ENCODE results near the gene ABI3.

ABI3 gene

GRCh38 chr17:49226771-49227435 lies 16.4 kb downstream of the ABI3 start:
- DNase-seq, result no peak

- DNase-seq, result peak; percentile 89
Measured at GRCh38 chr17:49227436-49228261, 17.1 kb downstream of the ABI3 start.

GRCh38 chr17:49229076-49229804 lies 18.7 kb downstream of the ABI3 start:
- DNase-seq, result no peak

DNA sequence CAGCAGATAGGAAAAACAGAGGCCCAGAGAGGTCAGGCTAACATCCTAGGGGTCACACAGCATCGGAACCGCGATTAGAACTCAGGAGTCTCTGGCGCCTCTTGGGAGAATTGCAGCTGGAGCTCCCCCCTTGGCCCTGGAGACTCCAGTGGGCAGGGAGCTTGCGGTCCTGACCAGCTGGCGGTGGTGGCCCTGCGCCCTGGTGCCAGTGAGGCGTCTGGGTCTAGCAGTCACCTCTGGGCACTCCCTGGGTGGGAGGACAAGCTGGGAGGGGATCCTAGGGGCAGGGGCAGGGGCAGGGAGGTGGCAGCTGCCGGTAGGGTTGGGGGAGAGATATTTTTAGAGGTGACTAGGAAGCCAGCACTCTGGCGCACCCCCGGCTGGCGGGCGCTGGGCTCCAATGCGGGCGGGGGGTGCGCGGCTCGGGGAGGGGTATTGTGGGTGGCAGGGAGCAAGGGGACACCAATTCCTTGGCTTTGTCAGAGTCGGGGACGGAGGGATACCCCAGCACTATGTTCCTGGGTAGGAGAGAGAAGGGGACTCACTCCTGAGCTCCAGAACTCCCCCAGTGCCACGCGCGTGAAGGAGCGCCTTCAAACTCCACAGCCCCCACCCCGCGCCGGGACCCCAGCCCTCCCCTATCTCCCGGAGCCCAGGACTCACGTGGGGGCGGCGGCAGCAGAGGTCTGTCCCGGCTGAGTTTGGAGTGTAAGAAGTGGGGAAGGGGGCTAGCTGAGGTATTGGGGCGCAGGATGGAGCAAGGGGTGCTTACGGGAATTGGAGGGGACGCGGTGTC lies 19.5 kb downstream of the ABI3 start:
- no peak for DNase-seq

- DNase-seq, result peak; percentile 91
Measured at GRCh38 chr17:49230636-49231562, 20.4 kb downstream of the ABI3 start, which contains the start of gene PHOSPHO1. PHOSPHO1 (minus strand) TSS chr17:49230787; CDS start chr17:49226691, 4,096 bp downstream.

- no peak for DNase-seq
Measured at GRCh38 chr17:49231563-49231894, 21.0 kb downstream of the ABI3 start.

GRCh38 chr17:49234509-49235080 lies 24.1 kb downstream of the ABI3 start:
- no peak for DNase-seq

DNA sequence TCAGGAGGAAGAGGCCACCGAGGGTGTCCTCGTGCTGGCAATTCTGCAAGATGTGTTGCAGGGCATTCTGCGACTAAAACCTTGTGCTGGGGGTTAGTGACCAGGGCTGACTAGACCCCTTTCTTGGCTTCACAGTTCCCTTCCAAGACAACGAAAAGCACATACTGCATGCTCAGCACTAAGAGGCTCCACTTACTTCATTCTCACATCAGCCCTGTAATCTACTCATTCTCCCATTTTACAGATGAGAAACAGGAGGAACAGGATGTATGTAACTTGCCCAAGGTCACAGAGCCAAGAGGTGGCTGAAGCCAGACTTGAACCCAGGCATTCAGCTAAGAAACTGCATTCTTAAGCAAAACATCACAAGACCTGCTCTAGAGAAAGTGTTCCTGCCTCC lies 25.4 kb downstream of the ABI3 start:
- no peak for DNase-seq

DNA sequence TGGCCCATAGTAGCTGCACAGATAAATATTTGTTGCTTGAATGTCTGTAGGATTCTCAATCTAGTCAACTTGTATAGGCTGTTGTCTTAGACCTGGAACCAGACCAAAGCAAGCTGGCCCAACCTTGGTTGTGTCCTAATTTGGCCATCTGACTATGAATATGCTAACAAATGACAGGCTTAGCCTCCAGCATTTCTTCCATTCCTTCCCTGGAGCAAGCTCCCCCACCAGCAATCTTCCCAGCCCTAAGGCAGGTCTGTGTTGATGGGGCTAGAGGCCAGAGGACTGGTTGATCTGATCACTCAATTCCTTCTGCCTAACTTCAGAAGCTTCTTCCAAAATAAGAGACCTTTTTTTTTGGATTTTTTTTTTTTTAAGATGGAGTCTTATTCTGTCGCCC lies 29.5 kb downstream of the ABI3 start:
- no peak for DNase-seq

DNA sequence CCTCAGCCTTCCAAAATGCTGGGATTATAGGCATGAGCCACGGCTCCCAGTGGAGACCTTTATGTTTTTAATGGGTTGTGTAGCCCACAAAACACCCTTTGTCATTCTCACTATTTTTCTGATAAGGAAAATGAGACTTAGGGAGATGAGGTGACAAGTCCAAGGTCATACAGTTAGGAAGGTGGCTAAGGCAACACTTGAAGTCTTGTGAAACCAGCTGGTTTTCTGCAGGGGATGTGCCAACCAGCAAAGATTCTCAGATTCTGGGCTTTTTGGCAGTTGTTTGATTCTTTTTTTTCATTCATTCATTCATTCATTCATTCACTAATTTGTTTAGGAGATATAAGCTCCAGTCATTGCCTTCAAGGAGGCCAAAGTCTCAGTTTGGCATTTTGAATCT lies 30.1 kb downstream of the ABI3 start:
- DNase-seq, result no peak

- DNase-seq, result no peak
Measured at GRCh38 chr17:49241040-49241439, 30.5 kb downstream of the ABI3 start.

- DNase-seq, result no peak
Measured at GRCh38 chr17:49241692-49242397, 31.3 kb downstream of the ABI3 start.

- no peak for DNase-seq
Measured at GRCh38 chr17:49242813-49243212, 32.3 kb downstream of the ABI3 start.

- no peak for DNase-seq
Measured at GRCh38 chr17:49244839-49245238, 34.3 kb downstream of the ABI3 start.

- DNase-seq, result no peak
Measured at GRCh38 chr17:49247944-49248343, 37.4 kb downstream of the ABI3 start.

GRCh38 chr17:49249292-49249794 lies 38.8 kb downstream of the ABI3 start:
- DNase-seq, result no peak

DNA sequence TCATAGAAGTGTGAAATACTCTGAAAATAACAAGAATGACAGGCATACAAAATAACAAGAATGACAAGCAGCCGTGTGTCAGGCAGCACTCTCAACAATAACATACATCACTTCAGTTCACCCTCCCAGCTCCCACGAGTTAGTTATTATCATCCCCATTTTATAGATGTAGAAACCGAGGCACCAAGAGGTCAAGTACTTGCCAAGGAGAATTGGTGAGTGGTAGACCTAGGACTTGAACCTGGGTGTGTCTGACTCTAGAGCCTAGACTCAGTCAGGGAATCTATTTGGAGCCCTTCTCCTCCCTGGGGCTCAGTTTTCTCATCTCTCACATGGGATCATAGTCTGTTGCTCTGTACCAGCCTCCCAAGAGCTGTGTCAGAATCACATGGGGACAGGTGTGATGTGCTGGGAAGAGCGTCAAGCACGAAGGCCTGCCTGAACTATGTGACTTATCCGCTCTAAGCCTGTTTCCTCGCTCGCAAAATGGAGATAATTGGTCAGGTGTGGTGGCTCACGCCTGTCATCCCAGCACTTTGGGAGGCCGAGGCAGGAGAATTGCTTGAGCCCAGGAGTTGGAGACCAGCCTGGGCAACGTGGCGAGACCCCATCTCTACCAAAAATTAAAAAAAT lies 39.5 kb downstream of the ABI3 start:
- DNase-seq, result no peak

DNA sequence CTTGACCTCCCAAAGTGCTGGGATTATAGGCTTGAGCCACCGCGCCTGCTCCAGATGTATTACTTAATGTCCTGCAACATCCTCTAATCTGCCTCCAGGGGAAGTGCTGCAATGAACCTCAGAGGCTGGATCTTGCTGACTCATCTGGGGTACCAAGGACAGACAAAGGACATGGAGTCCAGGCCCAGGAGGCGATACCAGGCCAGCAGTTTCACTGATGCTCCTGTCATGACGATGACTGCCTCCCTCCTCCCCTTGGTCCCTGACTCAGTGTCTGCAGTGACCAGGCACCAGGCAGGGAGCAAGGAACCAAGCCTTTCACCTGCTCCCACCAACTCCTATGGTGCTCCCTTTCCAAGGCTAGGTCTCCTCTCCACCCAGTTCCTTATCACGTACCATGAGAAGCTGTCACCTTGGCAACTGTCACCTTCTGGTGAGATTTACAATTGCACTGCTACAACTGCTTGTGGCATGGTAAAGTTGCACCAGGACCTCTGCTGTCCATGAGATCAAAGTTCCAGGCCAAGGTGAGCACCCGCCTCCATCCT lies 41.7 kb downstream of the ABI3 start:
- DNase-seq, result no peak

- no peak for DNase-seq
Measured at GRCh38 chr17:49254066-49254465, 43.6 kb downstream of the ABI3 start.

DNA sequence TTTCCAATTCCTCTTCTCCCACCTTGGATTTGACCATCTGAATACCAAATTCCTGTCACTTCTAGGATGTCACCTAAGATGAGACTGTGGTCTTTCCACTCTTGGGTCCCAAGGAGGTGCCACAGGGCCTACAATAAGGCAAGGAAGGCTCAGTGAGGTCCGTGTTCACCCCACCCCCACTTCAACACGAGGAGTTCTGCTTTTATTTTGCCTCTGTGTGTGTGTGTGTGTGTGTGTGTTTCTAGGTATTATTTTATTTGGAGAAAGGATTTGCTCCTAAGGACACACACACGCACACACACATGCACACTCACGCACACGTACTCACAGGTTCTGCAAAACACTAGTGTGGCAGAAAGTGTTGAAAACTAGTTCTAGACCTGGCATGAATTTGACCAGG lies 44.6 kb downstream of the ABI3 start:
- no peak for DNase-seq
